Measurements from ENCODE around the gene ISY1. TPM values are rescaled to one million over a fixed set of nuclear protein-coding genes. Genes with fewer than 3 reads are reported as not detected.
A peak's percentile ranks its signal among the peaks of the same experiment; 100 is the strongest.
"Not testable (repeated sequence)": the region's sequence is repeated elsewhere in the genome, so short reads cannot be mapped to it uniquely, and the experiment has no call there.

Gene ISY1
- total RNA-seq (2014; rRNA removed; shearing (Covaris generic)) = 51.2 and 54.9 TPM in 2 replicates

GRCh38 chr3:129160891-129161859, at the start of gene ISY1:
Gene ISY1, minus strand, starts transcription at chr3:129161063. Its CDS starts 88 bp downstream, at chr3:129160975.
- peak; percentile 96 for DNase-seq (ENCODE audit: low spot score)

- DNase-seq (ENCODE audit: low spot score) = no peak
Observed at GRCh38 chr3:129207479-129207878, 46.6 kb upstream of the ISY1 start.

- peak; percentile 45 for DNase-seq (ENCODE audit: low spot score)
Observed at GRCh38 chr3:129205109-129205832, 44.4 kb upstream of the ISY1 start.

GRCh38 chr3:129204473-129204872, 43.6 kb upstream of the ISY1 start:
- no peak for DNase-seq (ENCODE audit: low spot score)

GRCh38 chr3:129199366-129199765, 38.5 kb upstream of the ISY1 start:
- no peak for DNase-seq (ENCODE audit: low spot score)

- DNase-seq (ENCODE audit: low spot score) = no peak
Observed at GRCh38 chr3:129197321-129197720, 36.5 kb upstream of the ISY1 start.

- no peak for DNase-seq (ENCODE audit: low spot score)
Observed at GRCh38 chr3:129196601-129197000, 35.7 kb upstream of the ISY1 start.

- peak; percentile 90 for DNase-seq (ENCODE audit: low spot score)
Observed at GRCh38 chr3:129195731-129196256, 34.9 kb upstream of the ISY1 start.

GRCh38 chr3:129189793-129190192, 28.9 kb upstream of the ISY1 start:
- DNase-seq (ENCODE audit: low spot score) = not testable (repeated sequence)

- DNase-seq (ENCODE audit: low spot score) = no peak
Observed at GRCh38 chr3:129187857-129188256, 27.0 kb upstream of the ISY1 start.

- no peak for DNase-seq (ENCODE audit: low spot score)
Observed at GRCh38 chr3:129185783-129186182, 24.9 kb upstream of the ISY1 start.

- DNase-seq (ENCODE audit: low spot score) = not testable (repeated sequence)
Observed at GRCh38 chr3:129184784-129185542, 24.1 kb upstream of the ISY1 start.

GRCh38 chr3:129184396-129184657, 23.5 kb upstream of the ISY1 start:
- DNase-seq (ENCODE audit: low spot score) = no peak

GRCh38 chr3:129183569-129184395, 22.9 kb upstream of the ISY1 start, which contains the start of gene CNBP:
Gene CNBP, minus strand, starts transcription at chr3:129183896. Its CDS starts 12,139 bp downstream, at chr3:129171757.
- peak; percentile 94 for DNase-seq (ENCODE audit: low spot score)

GRCh38 chr3:129182390-129183185, 21.7 kb upstream of the ISY1 start:
- DNase-seq (ENCODE audit: low spot score) = no peak

- no peak for DNase-seq (ENCODE audit: low spot score)
Observed at GRCh38 chr3:129181819-129182218, 21.0 kb upstream of the ISY1 start.

GRCh38 chr3:129180461-129180860, 19.6 kb upstream of the ISY1 start:
- no peak for DNase-seq (ENCODE audit: low spot score)

GRCh38 chr3:129176051-129176450, 15.2 kb upstream of the ISY1 start:
- DNase-seq (ENCODE audit: low spot score) = no peak

- no peak for DNase-seq (ENCODE audit: low spot score)
Observed at GRCh38 chr3:129173725-129174124, 12.9 kb upstream of the ISY1 start.

- DNase-seq (ENCODE audit: low spot score) = no peak
Observed at GRCh38 chr3:129173206-129173605, 12.3 kb upstream of the ISY1 start.
